Activated CD8-positive, alpha-beta memory T cell treated with anti-CD3 and anti-CD28 coated beads, Interleukin-2, amount 50 U/mL, for 24 hours (primary cell): Measurements from ENCODE around the gene TBC1D10A.

ENCODE experiments used
- DNase-seq: peaks from one replicate; pipeline ENCODE4 v3.0.0-alpha.2; 2020; ENCODE audit errors: extremely low read depth

The TBC1D10A gene

DNA sequence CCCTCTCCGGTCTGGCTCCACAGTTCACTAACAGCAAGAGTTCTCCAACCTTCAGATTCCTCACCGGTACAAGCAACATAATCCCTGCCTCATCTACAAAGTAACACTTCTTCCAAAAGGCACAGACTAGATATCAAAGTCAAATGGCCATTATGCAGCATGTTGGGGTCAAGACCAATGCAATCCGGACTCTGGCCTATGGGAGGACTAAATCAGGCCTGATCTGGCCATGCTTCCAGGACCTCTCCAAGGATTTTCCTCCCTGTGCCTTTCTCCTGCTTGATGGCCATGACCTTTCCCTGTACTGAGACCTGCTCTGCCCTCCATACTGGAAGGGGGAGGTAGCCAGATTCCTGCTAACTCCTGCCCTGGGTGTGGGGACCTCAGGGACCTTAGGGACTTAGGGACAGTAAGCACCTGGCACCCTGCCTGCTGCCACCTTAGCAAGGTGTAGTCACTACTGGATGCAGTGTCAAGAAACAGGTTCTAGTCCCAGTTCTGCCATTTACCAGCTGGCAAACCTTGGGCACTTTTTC lies 6.7 kb downstream of the TBC1D10A start:
- DNase-seq = no peak

DNA sequence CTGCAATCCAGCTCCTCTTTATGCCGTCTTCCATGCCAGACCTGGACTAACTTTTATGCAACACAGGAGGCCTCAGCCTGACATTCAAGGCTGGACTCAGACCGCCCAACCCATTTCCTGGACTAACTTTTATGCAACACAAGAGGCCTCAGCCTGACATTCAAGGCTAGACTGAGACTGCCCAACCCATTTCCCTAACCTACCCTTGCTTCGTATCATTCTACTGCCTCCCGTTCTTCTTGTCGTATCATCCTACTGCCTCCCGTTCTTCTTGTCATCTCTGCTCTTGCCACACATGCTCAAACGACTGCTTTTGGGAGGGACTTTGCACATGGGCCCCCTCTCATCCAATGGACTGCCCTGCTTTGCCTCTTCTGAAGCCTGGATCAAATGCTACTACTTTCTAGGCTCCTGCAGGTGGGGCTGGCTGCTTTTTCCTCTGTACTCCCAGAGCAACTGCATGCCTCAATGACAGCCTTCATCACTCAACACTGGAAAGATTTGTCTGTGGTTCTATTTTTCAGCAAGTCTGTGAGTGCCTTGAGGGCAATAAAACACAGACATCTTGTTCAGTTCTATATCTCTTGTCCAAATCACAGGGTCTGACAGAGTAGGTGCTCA lies 7.8 kb downstream of the TBC1D10A start:
- no peak for DNase-seq

DNA sequence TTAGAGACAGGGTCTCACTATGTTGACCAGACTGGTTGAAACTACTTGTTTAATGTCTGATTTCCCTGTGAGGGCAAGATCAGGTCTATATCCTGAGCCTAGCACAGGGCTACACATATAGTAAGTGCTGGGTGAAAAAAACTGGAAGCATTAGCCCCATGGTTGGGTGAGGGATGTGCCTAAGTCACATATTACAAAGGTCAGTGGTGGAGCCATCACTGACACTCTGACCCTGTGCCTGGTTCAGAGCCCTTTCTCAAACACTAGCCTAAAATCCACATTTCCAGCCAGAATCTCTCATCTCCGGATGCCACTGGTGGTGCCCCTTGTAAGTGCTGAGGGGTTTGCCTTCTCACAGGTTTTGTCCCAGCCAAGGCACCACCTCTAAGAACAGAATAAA lies 9.0 kb downstream of the TBC1D10A start:
- no peak for DNase-seq

DNA sequence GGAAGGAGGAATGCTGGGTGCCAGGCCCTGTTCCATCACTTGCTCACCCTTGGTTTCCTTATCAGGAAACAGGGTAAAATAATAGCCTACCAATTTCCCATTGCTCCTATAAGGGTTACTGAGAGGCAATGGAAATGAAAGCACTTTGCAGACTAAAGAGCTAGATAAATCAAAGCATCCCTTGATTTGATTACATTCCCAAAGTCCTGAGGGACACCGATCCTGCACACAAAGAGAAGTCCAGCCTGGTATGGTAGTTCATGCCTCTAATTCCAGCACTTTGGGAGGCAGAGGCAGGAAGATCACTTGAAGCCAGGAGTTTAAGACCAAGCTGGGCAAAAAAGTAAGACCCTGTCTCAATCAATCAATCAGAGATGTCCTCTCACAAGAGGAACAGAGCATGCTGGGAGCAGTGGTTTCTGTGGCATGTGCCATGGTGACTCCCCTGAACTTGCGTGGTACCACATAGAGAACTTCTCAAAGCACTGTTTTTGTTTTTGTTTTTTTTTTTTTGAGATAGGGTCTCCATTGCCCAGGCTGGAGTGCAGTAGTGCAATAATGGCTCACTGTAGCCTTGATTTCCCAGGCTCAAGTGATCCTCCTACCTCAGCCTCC lies 10.7 kb downstream of the TBC1D10A start:
- DNase-seq = no peak

DNA sequence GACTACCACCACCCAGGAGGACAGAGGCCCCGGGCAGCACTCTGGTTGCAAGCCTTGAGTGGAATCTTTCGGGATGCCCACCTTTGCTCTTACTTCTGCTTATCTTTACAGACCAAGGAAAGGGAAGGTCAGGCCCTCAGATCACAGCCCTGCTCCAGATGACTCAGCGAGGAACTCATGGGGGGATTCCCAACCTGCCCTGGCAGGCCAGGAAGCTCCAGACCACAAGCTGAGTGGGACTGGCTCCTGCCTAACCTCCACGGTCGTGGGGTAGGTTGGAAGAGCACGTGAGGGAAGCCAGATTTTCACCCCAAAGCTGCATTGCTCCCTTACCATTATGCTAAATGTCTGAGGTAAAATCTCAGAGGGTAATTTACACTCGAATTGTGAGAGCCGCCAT lies 11.8 kb downstream of the TBC1D10A start:
- DNase-seq = no peak

DNA sequence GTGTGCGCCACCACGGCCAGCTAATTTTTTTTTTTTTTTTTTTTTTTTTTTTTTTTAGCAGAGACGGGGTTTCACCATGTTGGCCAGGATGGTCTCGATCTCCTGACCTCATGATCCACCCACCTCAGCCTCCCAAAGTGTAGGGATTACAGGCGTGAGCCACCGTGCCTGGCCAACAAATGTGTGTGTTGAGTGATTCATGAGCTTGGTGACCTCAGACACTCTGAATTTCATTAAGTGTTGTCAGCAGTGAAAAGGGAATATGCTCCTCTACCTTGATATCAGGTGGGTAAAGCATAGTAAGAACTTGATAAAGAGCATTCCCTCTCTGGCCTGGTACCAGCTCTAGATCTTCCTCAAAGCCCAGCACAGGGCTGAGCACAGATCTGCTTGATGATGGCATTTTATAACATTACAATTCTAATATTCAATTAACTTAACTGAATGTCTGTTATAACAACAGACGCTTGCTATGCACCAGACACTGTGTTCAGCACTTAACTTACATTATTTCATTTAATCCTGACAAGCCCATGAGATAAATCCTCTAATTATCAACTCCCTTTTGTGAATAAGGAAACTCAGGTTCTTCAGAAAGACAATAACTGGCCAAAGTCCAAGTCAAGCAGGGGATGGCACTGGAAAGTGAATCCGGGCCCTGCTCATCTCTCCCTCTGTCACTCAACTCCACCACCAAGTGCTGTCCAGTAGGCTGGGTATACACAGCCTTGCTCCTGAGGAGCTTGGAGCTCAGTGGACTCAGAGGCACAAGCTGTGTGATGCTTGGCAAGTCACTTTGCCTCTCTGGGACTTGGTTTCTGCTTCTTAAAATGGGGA lies 13.0 kb downstream of the TBC1D10A start:
- no peak for DNase-seq

DNA sequence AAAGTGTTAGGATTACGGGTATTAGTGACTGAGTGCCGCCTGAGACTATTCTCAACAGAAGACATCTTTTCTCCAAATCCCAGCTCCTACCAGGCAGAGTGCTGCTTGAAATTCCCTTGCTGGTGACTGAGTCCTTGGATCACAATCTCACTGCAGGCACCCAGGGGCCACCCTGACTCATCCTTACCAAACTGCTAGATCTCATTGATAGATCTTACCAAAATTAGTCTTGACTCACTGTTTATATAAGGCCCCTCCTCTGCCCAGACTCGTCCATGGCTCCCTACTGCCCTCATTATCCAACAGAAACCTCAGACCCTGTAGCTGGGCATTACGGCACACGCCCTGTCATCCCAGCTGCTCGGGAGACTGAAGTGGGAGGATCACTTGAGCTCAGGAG lies 14.7 kb downstream of the TBC1D10A start:
- no peak for DNase-seq

DNA sequence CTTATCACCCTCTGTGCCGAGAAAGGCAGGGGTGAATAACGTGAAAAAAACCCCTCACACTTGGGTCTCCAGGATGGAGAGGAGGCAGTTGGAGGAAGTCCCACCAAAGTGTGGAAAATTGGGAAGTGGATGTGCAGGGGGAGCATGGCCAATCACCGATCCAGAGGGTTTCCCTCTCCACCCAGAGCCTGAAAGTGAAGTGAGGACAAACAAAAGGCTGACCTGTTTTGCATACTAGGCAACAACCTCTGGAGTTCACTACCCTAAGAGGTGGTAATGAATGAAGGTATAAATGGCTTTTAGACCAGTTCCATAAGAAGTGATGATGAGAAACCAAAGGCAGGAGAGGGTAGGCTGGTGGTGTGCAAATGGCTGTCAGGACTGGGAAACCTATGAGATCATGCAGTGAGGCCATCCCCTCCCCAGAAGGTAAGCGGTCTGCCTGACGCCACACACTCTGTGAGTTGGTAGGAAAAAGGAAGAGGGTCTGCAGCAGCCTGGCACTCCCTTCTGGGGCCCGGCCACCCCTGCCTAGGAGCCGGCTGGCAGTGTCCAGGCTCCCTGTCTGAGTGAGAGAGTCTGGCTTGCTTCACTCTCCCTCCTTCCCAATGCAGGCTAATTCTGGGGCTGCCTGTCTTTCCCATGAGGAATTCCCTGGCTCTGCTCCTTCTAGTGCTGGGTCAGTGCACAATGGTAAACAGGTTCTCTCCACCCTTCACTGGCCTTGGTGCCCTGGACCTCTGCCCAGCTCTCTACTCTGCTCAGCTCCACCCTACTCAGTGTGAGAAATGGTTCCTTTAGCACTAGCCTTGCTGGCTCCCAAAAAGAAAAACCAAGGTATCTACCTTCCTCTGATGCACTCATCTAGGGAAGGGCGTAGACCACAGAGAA lies 15.6 kb downstream of the TBC1D10A start:
- no peak for DNase-seq

DNA sequence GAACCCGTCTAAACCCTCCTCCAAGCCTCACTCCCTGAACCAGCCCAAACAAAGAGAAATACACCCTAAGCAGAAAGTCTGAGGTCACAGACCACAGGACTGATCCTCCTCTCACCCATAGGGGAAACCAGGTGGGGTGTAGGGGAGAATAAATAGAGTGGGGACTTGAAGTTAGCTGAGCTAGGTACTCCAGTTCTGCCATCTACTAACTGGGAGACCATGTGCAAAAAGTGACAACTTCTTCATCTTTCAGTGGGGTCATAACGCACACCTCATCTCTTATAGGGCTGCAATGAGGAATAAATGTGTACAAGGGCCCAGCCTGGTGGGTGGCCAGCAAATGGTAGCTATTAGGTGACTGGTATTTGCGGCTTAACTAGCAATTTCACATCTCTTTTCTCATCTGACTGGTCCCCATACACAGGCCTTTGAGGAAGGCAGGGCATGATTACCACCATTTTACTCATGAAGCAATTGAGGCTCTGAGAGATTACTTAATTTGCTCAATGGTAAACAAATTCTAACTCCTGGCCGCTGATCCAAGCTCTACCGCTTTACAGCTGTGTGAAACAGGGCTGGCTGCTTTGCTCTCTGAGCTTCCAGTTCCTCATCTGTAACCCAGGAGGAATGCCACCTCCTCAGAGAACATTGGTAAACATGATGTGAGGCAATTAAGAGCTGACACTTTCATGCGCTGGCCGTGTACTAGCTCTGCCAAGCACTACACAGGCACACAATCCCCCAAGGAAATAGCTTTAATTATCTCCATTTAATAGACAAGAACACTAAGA lies 16.6 kb downstream of the TBC1D10A start:
- DNase-seq = no peak

DNA sequence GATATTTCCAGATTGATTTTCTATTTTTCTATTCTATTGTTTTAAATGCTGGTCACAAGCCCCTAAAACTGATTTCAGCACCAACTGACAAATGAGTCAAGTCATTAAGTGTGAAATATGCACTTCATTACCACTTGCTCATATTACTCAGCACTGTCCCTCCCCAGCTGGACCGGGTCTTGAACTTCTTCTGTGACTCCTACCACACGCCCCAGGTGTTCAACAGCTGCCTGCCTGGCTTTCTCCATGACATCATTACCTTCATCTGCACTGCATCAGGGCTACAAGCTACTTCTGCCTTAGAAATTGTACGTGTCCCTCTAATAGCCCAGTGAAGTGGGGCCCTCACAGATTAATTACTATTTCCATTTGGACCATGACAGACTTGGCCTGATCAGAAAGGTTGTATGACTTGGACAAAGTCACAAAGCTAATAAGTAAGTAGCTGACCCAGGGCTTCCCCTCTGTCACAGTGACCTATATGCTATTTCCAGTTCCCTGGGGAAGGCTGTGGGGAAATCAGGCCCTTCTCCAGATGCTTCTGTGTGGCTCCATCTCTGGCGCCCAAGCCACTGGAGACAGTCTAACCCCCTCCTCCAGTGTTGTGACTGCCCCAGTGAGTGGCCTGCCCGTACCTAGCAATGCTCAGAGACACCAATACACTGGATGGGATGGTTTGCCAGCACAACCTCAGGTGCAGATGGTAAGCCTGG lies 18.1 kb downstream of the TBC1D10A start:
- DNase-seq = no peak

DNA sequence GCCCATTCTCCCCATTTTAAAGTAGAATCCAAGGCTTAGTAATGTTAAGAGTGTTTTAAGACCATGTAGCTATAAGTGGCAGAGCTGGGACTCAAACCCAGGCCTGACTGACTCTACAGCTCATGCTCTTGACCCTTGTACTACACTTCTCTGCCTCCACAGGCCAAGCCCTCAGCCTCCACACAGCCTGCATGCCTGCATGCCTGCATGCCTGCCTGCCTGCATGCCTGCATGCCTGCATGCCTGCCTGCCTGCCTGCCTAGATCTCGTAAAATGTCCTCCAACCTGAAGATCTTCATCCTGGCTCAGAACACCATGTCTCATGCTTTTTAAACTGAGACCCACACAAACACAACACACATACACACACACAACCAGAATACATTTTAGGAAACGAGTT lies 18.6 kb downstream of the TBC1D10A start:
- DNase-seq = no peak

DNA sequence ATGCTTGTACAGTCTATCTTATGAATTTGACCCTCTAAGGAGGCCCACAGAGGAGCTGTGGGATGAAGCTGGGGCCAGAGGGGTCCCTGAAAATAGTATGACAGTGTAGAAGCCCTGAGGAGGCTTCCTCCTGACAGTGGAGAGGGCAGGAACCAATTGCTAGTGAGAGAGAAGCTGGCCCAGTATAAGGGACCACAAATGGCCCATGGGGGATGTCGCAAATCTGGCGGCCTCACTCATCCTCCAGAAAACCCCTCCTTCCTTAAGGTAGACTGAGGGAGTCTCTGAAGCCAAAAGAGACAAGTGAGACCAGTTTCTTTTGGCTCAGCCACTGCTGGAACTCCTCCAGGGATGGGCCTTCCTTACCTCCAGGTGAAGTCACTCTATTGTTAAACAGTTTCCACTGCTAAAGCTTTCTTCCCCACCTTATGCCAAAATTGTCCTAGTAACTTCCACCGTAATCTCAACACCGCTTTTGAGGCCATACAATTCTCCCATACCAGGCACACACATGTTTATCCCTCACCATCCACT lies 19.6 kb downstream of the TBC1D10A start:
- DNase-seq = no peak

DNA sequence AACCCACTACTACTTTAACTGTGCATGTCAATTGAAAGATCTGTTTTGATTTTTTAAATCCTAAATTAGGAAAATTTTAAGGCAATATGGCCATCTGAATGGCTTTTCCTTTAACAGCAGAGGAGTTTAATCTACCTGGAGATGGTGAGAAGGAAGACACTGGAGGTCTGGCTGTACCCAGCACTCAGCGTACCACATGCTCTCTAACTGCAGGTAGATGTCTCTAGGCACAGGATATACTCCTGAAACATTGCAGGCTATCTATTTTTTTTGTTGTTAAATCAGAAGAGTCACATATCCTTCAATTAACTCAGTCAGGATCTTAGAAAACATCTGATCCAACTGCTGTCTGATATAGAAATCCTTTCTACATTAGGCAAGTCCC lies 20.1 kb downstream of the TBC1D10A start:
- DNase-seq = no peak

DNA sequence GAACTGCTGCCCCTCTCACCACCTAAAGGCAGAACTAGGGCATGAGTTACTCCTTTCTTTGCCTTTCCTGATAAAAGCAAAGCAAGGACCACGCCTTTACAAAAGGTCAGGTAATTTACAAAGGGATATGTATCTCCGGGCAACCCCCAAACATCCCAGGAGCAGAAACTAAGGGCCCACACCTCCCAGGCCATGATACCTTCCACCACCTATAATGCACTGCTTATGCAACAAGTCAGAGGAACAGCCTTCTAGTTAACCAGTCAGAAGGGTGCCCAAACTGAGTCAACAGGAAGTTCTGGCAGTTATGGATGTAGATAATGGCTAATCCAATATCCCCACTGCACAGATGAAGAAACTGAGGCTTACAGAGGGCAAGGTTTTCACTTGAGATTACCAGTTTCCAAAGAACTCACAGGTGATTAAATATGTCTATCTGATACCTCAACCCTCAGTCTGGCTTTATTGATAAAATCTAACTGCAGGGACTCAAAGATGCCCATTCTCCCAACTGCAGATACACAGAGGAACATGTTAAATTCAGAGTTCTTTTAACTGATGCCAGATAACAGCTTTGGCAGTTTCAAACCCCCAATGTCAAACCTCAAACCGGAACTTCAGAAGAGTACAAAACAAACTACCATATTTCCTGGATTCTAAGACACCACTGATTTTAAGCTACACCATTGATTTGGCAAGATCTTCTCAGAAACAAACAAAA lies 20.7 kb downstream of the TBC1D10A start:
- no peak for DNase-seq

DNA sequence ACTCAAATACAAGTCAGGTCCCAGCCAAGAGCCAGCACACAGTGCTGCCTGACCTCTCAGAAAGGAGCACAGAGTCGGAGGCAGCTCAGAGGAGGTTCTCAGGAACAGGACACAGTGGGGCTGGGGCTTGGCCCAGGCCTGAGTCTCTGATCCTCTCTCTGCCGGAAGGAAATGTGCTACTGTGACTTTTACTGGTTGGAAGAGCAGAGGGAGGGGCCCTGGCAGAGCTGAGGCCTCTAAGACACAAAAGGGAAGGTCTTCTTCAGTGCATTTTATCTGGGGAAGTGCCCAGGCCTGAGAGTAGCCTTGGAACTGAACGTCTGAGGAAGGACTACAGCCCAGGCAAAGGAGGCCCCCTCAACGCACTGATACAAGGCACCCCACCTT lies 21.2 kb downstream of the TBC1D10A start:
- DNase-seq = no peak

DNA sequence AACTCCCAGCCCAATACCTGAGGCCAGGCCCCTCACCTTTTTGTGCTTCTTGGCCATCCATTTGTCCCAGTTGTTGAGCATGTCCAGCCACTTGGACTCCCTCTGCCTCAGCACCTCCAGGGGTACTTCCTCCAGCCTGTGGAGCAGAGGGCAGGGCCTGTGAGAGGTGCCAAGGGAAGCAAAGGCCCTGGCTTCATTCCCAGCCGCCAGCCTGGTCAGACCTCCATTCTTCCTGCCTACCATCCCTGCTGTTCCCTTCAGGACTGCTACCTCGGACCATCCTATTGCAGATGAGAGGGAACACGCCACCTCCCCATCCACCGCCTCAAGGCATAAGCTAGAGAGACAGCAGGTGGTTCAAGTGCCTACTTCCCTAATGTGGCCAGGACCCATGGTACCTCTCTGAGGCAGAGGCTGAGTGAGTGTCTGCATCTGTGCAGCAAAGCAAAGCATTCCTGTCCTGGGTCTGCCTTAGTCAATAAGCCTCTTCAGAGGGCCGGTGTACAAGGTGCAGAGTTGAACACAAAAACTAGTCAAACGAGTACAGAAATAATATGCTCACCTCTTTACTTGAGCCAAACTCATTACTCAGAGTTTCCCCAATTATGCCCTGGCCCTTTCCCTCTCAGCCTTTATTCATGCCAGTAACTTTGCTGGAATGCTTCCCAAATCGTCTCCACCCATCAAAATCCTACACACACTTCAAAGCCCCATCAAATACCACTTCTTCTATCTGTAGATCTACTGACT lies 22.1 kb downstream of the TBC1D10A start:
- DNase-seq = no peak

DNA sequence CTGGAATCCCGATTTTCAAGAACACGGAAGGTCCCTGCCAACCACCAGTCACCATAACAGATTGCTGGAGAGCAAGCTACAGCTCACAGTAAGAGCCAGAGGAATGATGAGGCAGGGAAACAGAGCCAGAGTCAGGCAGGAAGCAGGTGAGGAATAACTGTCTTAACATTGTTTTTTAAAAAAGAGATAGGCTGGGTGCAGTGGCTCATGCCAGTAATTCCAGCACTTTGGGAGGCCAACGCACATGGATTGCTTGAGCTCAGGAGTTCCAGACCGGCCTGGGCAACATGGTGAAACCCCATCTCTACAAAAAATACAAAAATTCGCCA lies 24.0 kb downstream of the TBC1D10A start:
- no peak for DNase-seq

DNA sequence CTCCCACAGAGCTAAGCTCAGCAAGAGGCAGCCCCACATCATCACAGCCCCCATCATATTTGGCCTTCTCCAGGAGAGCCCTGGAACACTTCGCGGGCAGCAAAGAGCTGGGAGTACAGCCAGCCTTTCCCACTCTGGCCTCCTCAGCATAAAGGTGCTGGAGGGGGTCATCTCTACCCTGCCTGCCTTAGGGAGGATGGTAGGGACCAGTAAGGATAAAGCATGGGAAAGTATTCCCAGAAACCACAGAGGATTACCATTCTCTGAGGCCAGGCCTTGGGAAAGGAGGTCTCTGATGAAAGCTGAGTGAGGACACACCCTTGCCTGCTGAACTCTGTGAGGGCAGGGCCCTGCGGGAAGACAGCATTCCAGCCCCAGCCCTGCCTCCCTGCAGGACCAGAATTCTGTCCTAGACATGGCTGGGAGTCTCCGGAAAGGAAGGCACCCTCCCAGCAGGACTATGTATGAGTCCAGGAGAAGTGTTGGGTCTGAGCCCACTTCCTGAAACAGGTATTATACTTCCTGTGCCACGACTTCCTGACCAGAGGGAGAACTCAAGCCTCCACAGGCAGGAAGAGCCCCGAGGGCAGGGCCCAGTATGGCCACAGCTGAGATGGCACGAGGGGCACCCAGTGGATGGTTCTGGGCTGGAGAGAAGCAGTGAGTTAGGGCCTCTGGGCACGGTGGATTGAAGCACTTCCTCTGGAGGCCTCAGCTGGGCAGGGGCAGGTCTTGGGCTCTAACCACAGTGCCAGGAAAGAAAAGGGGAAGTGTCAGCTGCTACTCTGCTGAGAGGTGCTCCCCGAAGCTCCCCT lies 24.5 kb downstream of the TBC1D10A start:
- DNase-seq = no peak
